Endothelial cell (in vitro differentiated cells): ENCODE measurements around the gene ITIH4. TPM values are rescaled to one million over a fixed set of nuclear protein-coding genes. Genes with fewer than 3 reads are reported as not detected.

Source experiments
- DNase-seq: peaks from one replicate; pipeline ENCODE4 v3.0.0; 2021; ENCODE audit warnings: low spot score
- H3K27ac Mint-ChIP-seq: one replicate; pipeline ENCODE4 v1.8.0; 2021; ENCODE audit warnings: mixed read lengths, inconsistent platforms; ENCODE audit not compliant: unreplicated experiment
- H3K27me3 Mint-ChIP-seq: one replicate; pipeline ENCODE4 v1.8.0; 2021; ENCODE audit warnings: mild to moderate bottlenecking, moderate library complexity, mixed read lengths, inconsistent platforms; ENCODE audit not compliant: unreplicated experiment
- H3K36me3 Mint-ChIP-seq: one replicate; pipeline ENCODE4 v1.8.0; 2021; ENCODE audit warnings: mild to moderate bottlenecking, low read depth, mixed read lengths, inconsistent platforms; ENCODE audit not compliant: unreplicated experiment
- H3K4me1 Mint-ChIP-seq: one replicate; pipeline ENCODE4 v1.8.0; 2021; ENCODE audit warnings: mild to moderate bottlenecking, mixed read lengths, inconsistent platforms; ENCODE audit not compliant: unreplicated experiment
- H3K4me3 Mint-ChIP-seq: one replicate; pipeline ENCODE4 v1.8.0; 2021; ENCODE audit warnings: mild to moderate bottlenecking, mixed read lengths, inconsistent platforms; ENCODE audit not compliant: unreplicated experiment
- H3K9me3 Mint-ChIP-seq: one replicate; pipeline ENCODE4 v1.8.0; 2021; ENCODE audit warnings: mixed read lengths, inconsistent platforms; ENCODE audit not compliant: unreplicated experiment
- total RNA-seq: library from RNA; stranded (reverse); fragmentation: NEBNext Ultra II Directional; extraction: Animal tissue kit (Norgen Biotek cat#: 25700); gene quantifications from one replicate; pipeline ENCODE4 v1.2.1, GENCODE V29; 2021; ENCODE audit not compliant: unreplicated experiment
- TF ChIP-seq, protein P1 (sequence below): fragments of 200-600 bp; sonication (generic); IDR thresholded peaks from one replicate; pipeline ENCODE4 v1.5.0; 2021; ENCODE audit warnings: antibody characterized with exemption; ENCODE audit not compliant: unreplicated experiment

The ITIH4 gene
- total RNA-seq, 1 donor from 2014 or later = 8.2 TPM

DNA sequence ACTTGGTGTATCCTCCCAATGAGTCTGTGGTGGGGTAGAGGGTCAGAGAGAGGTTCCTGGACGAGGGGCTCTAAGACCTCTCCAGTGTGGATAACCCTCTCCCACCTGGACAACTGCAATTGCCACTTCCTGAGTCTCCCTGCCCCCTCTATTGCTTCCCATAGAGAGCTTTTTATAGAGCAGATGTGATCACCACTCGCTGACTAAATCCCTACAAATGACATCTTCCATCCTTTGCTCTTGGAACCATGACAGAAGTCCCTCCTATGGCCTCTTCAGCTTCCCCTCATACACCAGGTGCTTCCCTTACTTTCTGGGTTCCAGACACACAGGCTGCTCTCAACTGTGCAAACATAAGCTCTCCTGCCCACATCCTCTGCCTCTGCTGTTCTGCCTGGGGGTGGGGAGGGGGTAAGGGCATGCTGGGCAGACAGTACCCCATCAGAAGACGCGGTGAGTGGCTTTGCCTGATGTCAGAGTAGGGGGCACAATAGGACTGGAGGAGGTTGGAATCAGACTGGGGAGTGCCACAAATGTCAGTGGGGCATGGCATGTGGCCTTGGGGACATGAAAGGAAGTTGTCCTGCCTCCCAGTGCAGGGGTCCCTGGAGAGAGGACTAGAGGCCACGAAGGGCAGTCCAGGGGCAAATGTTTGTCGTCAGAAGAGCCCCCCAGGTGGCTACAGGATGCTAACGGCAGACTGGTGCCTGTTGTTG is 20.7 kb downstream of the ITIH4 start:
- no peak for DNase-seq
- Mint-ChIP-seq H3K27ac (no peak overlapping the region), H3K27me3 (peaks cover 5% of the 10 kb centered on the region), H3K4me1 (no peaks in the 10 kb centered on the region), H3K36me3 (no peaks in the 10 kb centered on the region), H3K4me3 (no peak overlapping the region), H3K9me3 (no peaks in the 10 kb centered on the region)
- TF ChIP-seq, protein P1, sequence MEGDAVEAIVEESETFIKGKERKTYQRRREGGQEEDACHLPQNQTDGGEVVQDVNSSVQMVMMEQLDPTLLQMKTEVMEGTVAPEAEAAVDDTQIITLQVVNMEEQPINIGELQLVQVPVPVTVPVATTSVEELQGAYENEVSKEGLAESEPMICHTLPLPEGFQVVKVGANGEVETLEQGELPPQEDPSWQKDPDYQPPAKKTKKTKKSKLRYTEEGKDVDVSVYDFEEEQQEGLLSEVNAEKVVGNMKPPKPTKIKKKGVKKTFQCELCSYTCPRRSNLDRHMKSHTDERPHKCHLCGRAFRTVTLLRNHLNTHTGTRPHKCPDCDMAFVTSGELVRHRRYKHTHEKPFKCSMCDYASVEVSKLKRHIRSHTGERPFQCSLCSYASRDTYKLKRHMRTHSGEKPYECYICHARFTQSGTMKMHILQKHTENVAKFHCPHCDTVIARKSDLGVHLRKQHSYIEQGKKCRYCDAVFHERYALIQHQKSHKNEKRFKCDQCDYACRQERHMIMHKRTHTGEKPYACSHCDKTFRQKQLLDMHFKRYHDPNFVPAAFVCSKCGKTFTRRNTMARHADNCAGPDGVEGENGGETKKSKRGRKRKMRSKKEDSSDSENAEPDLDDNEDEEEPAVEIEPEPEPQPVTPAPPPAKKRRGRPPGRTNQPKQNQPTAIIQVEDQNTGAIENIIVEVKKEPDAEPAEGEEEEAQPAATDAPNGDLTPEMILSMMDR = no peak

- TF ChIP-seq, protein P1 = no peak
- no peak overlapping the region for H3K27ac Mint-ChIP-seq
- H3K4me1 Mint-ChIP-seq = no peaks in the 10 kb centered on the region
- no peak overlapping the region for H3K4me3 Mint-ChIP-seq
- no peaks in the 10 kb centered on the region for H3K9me3 Mint-ChIP-seq
- H3K36me3 Mint-ChIP-seq = no peaks in the 10 kb centered on the region
- no peak for DNase-seq
- peaks cover 5% of the 10 kb centered on the region for H3K27me3 Mint-ChIP-seq
These were observed 21.3 kb downstream of the ITIH4 start for GRCh38 chr3:52809149-52809548.

DNA sequence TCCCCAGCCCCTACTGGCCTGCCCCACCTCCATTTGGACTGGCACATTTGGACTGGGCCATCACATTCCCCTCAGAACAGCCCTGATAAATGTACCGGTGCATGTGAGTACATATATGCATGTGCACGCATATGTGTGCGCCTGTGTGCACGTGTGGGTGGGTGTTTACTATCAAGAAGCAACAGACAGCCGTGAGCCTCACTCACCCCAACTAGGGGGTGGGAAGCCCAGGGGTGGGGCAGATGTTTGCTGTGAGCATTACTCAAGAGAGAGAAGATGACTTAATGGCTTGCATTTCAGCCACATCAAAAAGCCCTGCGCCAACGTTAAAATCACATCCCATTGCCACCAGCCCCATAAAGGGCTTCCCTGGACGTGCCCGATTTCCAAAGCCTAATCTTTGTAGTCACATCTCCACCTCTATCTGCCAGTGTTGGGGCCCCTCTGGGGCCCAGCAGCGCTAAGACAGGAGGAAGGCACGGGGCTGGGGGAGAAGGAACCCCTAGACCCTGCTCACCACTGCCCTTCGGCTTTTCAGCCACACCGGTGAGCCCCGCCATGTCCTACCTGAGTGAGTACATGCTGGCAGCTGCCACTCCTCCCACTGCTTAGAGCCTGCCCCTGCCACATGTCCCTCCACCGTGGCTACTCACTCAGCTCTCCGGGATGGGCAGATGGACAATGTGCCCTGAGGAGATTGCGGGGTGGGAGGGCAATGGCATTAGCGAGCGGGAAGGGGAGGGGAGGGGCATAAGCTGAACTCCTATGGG is 25.0 kb downstream of the ITIH4 start:
- no peaks in the 10 kb centered on the region for H3K36me3 Mint-ChIP-seq
- H3K27me3 Mint-ChIP-seq = peaks cover 5% of the 10 kb centered on the region
- TF ChIP-seq, protein P1 = no peak
- no peak for DNase-seq
- no peaks in the 10 kb centered on the region for H3K4me1 Mint-ChIP-seq
- H3K9me3 Mint-ChIP-seq = no peaks in the 10 kb centered on the region
- H3K27ac Mint-ChIP-seq = no peak overlapping the region
- no peak overlapping the region for H3K4me3 Mint-ChIP-seq

DNA sequence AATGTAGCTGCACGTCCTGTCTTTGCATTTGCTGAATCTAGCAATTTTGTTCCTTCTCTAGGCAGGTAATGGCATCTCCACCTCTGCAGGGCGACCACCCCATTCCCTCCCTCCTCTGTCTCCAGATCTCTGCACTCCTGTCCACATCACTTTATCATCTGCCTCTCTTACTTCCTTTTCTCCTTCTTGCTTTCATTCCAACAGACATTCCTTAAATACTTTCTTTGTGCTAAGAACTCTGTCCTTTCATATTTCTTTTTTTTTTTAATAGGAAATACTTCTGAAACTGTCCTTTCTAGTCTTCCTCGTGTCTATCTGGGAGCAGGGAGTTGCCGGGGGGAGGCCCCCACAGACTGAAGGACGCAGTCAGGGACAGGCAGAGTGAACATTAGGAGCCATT is 28.6 kb downstream of the ITIH4 start:
- TF ChIP-seq, protein P1 = no peak
- no peak overlapping the region for H3K27ac Mint-ChIP-seq
- H3K4me3 Mint-ChIP-seq = no peak overlapping the region

GRCh38 chr3:52800079-52800478 is 30.4 kb downstream of the ITIH4 start:
- Mint-ChIP-seq H3K4me1 (peaks cover 4% of the 10 kb centered on the region), H3K4me3 (no peak overlapping the region), H3K36me3 (no peaks in the 10 kb centered on the region), H3K27ac (no peak overlapping the region), H3K9me3 (no peaks in the 10 kb centered on the region), H3K27me3 (peaks cover 5% of the 10 kb centered on the region)
- TF ChIP-seq, protein P1 = no peak
- no peak for DNase-seq

More for the DNA sequence above, 28.6 kb downstream of the ITIH4 start:
- Mint-ChIP-seq H3K36me3 (no peaks in the 10 kb centered on the region), H3K4me1 (no peaks in the 10 kb centered on the region), H3K9me3 (no peaks in the 10 kb centered on the region), H3K27me3 (peaks cover 4% of the 10 kb centered on the region)
- no peak for DNase-seq
